ENCODE measurements around the gene CTRL.

The CTRL gene

DNA sequence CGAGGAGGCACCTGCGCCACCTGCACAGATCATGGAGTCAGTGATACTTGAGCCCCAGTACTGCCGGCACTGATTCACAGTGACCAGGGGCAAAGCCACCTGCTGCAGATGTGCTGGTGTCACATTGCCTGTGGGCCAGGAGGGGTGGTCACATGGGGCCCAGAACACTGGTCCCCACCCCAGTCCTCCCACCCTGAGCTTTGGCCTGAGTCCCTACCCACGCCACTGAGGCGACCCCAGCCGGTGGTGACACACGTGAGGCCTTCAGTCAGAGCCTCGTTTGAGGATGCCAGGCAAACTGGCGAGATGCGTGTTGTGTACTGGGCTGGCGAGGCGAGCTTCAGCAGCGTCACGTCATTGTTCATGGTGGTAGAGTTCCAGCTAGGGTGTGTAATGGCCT lies 1.5 kb downstream of the CTRL start:
- TF ChIP-seq ZNF274 (IDR thresholded peaks at IDR 0.05; ENCODE audit: low read depth, low read length) = no peak
- H3K4me3 ChIP-seq (ENCODE audit: low read length) = no peak overlapping the region

DNA sequence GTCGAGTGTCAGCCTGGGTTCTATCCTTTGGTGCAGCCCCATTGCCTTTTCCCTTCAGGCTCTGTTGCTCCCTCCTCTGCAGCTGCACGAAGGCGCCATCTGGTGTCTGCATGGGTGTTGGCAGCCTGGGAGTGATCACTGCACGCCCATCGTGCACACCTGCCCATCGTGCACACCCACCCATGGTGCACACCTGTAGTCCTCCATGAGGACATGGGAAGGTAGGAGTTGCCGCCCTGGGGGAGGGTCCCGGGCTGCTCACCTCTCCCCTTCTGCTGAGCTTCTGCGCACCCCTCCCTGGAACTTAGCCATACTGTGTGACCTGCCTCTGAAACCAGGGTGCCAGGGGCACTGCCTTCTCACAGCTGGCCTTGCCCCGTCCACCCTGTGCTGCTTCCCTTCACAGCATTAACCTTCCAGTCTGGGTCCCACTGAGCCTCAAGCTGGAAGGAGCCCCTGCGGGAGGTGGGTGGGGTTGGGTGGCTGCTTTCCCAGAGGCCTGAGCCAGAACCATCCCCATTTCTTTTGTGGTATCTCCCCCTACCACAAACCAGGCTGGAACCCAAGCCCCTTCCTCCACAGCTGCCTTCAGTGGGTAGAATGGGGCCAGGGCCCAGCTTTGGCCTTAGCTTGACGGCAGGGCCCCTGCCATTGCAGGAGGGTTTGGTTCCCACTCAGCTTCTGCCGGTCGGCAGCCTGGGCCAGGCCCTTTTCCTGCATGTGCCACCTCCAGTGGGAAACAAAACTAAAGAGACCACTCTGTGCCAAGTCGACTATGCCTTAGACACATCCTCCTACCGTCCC lies 2.9 kb downstream of the CTRL start:
- TF ChIP-seq ZNF274 (IDR thresholded peaks at IDR 0.05; ENCODE audit: low read depth, low read length) = no peak
- no peak overlapping the region for H3K4me3 ChIP-seq (ENCODE audit: low read length)

DNA sequence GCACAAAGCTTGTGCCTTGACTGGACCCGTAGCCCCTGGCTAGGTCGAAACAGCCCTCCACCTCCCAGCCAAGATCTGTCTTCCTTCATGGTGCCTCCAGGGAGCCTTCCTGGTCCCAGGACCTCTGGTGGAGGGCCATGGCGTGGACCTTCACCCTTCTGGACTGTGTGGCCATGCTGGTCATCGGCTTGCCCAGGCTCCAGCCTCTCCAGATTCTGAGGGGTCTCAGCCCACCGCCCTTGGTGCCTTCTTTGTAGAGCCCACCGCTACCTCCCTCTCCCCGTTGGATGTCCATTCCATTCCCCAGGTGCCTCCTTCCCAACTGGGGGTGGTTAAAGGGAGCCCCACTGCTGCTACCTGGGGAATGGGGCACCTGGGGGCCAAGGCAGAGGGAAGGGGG lies 3.5 kb downstream of the CTRL start:
- H3K4me3 ChIP-seq (ENCODE audit: low read length) = no peak overlapping the region
- no peak for TF ChIP-seq ZNF274 (IDR thresholded peaks at IDR 0.05; ENCODE audit: low read depth, low read length)

DNA sequence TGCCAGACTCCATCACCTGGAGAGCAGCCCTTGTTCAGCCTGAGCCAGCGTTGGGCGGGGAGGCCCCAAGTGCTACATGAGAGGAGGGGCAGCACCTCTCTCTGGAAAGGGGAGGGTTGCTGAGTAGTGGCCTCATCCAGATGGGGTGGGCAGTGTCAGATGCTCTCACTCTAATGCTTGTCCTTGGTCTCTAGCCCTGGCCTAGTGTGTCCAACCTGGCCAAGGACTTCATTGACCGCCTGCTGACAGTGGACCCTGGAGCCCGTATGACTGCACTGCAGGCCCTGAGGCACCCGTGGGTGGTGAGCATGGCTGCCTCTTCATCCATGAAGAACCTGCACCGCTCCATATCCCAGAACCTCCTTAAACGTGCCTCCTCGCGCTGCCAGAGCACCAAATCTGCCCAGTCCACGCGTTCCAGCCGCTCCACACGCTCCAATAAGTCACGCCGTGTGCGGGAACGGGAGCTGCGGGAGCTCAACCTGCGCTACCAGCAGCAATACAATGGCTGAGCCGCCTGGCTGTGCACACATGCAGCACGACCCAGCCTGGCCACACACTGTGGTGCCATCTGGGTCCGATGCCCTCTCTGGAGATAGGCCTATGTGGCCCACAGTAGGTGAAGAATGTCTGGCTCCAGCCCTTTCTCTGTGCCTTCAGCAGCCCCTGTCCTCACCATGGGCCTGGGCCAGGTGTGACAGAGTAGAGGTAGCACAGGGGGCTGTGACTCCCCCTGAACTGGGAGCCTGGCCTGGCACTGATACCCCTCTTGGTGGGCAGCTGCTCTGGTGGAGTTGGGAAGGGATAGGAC lies 4.3 kb downstream of the CTRL start:
- H3K4me3 ChIP-seq (ENCODE audit: low read length) = no peak overlapping the region
- TF ChIP-seq ZNF274 (IDR thresholded peaks at IDR 0.05; ENCODE audit: low read depth, low read length) = no peak

DNA sequence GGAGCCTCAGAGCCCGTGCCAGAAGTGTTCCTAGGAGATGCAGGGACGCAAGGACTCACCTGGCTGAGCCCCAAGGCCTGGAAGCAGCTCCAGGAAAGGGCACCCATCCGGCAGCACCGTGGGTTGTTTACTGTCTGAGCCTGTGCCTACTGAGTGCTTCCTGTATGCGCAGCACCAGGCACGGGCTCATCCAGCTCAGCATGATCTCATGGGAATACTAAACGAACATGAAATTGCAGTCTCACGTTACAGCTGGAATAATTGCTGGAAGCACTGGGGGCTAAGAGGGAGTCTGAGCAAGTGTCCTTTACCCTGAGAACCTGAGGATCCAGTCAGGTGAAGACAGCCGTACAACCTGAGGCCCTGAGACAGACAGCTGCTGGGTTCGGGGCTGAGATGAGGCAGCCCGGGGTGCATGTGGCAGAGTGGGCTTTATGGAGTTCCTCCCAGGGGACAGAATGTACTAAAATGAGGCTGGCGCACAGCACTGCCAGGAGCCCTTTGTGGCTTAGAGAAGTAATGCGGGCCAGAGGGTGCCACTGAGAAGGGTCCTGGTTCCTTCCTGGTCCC lies 5.4 kb downstream of the CTRL start:
- TF ChIP-seq ZNF274 (IDR thresholded peaks at IDR 0.05; ENCODE audit: low read depth, low read length) = no peak

DNA sequence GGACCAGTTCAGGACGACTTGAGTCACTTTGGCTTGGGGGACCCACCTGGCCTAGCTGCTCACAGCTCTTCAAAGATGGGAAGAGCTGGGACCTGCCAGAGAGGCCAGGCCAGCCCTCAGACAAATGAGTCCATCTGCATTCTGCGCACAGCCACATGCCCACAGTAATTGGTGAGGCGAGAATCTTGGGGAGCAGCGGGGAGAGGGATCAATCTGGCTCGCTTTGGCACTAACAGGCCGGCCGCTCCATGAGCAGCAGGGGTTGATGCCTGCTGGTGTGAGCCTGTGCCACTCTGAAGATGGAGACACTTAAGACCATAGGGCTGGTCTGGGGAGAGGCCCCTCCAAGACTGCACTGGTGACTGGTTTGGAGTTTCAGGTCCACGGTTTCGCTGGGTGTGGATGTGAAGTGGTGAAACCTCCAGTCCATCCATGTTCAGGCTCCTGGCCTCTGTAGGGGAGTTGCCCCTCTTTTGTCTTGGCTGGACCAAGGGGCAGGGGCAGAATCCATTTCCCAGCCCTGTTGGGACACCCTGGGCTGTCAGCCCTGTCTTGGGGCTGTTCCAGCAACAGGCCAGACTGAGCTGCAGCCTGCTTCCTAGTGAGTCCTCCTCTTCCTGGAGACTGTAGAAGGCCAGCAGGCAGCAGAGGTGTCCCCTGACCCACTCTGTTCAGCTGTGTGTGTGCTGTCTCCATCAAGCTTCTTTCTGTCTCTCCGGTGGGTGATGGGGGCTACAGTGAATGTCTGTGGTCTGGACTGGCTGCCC lies 7.3 kb downstream of the CTRL start:
- H3K4me3 ChIP-seq (ENCODE audit: low read length) = no peak overlapping the region
- TF ChIP-seq ZNF274 (IDR thresholded peaks at IDR 0.05; ENCODE audit: low read depth, low read length) = no peak

More for the DNA sequence above, 5.4 kb downstream of the CTRL start:
- H3K4me3 ChIP-seq (ENCODE audit: low read length) = no peak overlapping the region

DNA sequence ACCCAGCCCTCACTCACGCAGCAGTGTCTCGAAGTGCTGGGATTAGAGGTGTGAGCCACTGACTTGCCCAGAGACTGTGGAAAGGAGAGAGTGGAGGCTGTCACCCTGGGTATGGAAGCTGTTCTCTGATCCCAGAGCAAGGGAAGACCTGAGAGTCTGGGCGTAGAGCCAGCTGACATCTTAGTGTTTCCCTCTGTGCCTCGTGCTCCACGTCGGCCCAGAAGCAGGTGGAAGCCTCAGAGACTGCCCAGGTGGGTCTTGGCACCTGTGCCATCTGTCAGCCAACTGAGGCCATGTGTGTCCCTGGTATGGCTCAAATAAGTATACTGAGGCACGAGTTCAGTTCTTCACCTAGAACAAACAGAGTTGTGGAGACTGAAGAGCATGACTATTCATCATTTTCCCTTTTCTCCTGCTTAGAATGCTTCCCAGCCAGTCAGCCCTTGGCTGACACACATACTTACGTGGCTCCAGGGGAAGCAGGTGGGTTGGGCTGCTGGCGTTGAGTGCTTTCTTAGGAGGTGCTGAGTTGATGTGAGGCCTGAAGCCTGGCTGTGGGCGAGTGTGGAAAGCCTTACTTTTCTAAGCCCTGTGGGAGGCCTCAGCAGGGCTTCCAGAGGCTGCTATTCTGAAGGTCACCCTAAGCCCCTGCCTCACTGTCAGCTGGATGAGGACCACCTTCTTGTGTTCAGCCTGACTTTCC lies 8.1 kb downstream of the CTRL start:
- H3K4me3 ChIP-seq (ENCODE audit: low read length) = no peak overlapping the region
- TF ChIP-seq ZNF274 (IDR thresholded peaks at IDR 0.05; ENCODE audit: low read depth, low read length) = no peak

DNA sequence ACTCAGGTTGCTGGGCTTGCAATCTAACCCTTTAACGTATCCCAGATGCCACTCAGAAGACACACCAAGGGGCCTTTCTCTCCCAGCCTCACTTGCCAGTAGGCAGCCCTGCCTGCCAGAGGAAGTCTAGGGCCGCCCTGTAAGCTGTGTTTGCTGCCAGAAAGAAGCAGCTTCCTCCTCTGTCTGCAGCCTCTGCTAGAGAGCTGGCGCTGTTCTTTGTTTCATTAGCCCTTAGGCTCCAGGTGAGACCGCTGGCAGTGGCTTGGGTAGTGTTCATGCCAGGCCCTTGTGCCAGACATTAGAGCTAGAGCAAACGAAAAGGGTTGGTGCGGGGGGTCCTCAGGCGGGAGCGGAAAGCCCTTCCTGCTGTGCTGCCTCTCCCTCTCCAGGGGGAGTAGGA lies 8.9 kb downstream of the CTRL start:
- TF ChIP-seq ZNF274 (IDR thresholded peaks at IDR 0.05; ENCODE audit: low read depth, low read length) = no peak
- no peak overlapping the region for H3K4me3 ChIP-seq (ENCODE audit: low read length)

DNA sequence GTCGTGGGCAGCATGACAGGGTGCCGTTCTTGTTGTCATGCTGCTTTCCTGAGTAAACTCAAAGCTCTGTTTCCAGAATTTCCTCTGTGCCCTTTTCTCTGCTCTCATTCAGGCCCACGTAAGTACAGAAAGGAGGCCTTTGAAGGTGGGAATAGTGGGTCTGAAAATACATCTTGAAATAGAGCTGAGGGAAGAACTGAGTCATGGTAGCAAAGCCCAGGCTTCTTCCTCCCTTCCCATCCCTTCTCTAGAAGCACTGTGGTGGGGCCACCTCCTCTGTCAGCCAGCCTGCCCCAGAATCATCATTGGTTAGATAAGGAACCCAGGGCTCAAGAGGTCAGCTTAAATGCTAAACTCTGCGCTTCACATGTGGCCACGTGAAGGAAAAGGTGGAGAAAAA lies 9.4 kb downstream of the CTRL start:
- no peak overlapping the region for H3K4me3 ChIP-seq (ENCODE audit: low read length)
- TF ChIP-seq ZNF274 (IDR thresholded peaks at IDR 0.05; ENCODE audit: low read depth, low read length) = no peak

DNA sequence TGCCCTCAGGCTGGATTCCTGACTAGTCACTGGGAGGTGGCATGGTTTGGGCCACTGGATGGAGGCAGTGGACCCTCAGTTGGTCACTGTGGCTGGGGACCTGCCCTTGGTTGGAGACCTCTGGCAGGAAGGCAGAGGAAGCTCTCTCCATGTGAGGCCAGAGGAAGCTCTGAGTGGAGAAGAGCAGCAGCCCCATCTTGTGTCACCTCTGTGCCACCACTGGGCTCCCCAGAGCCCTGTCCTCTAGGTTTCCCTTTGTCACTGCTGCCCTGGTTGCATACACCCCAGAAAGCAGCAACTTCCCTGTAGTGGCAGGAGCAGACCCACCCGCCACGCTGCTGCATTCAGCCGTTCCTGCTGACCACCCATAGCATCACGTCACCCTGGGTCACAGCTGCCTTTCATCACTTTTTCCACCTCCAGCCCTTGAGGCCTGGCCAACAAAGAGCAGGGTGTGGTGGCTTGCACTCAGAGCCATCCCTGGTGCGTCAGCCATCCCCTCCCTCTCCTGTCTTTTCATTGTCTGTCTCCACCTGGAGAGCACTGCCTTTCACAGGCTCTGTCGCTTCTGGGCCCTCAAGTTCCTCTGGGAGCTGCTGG lies 11.9 kb downstream of the CTRL start:
- TF ChIP-seq ZNF274 (IDR thresholded peaks at IDR 0.05; ENCODE audit: low read depth, low read length) = no peak
- H3K4me3 ChIP-seq (ENCODE audit: low read length) = no peak overlapping the region

DNA sequence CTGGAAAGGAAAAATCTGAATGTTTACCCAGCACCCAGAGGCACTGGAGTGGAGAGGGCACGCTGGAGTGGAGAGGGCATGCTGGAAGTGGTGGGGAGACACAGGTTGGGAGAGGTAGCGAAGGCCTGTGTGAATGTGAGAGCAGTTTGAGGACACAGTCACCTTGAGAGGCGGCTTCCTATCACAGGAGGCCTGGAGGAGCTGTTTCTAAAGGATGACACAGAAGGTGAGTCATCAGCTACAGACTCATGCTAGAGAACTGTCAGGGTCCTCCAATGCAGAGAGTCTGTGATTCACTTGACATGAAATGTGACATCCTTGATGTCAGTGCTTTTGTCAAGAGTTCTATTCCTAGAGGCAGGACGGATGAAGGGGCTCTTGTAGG lies 13.8 kb downstream of the CTRL start:
- no peak for TF ChIP-seq ZNF274 (IDR thresholded peaks at IDR 0.05; ENCODE audit: low read depth, low read length)

DNA sequence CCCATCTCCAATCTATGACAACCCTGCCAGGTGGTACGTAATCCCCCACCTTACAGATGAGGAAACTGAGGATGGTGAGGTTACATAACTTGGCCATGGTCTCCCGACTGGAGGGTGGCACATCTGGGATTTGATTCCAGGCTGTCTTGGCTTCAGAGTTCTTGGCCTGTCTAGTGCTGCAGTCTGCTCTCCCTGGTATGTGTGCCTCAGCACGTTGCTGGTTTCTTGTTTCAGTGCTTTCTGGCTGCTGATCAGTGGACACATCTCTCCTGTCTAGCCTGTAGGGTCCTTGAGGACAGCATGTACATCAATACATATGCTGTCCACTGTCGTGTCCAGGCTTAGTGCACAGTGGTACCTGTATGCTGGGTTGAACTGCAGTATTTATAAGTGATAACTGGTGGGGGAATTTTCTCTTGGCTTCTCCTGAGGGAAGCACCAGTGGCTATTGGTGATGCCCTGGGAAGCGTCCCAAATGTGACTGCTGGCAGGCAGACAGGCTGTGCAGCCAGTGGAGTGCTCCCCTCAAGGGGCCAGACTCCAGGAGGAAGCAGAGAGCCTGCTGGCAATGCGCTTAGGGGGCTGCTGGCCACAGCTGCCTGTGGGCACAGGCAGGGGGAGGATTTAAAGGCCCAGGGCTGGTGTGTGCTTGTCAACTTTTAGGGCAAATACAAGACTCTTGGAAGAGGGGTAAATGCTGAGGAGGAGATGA lies 14.4 kb downstream of the CTRL start:
- no peak for TF ChIP-seq ZNF274 (IDR thresholded peaks at IDR 0.05; ENCODE audit: low read depth, low read length)
- H3K4me3 ChIP-seq (ENCODE audit: low read length) = no peak overlapping the region

More for the DNA sequence above, 13.8 kb downstream of the CTRL start:
- H3K4me3 ChIP-seq (ENCODE audit: low read length) = no peak overlapping the region
